Neural crest cell (in vitro differentiated cells): ENCODE data around the gene C1QTNF7. TPM values are rescaled to one million over a fixed set of nuclear protein-coding genes. Genes with fewer than 3 reads are reported as not detected.

ENCODE experiments used
- DNase-seq: peaks from one replicate; pipeline ENCODE4 v3.0.0; 2021; ENCODE audit warnings: low read depth, mixed read lengths, low spot score
- H3K27ac Mint-ChIP-seq: one replicate; pipeline ENCODE4 v1.8.0; 2021; ENCODE audit warnings: mild to moderate bottlenecking, mixed read lengths; ENCODE audit not compliant: unreplicated experiment
- H3K27me3 Mint-ChIP-seq: 2 replicates; pipeline ENCODE4 v1.8.0; 2021; ENCODE audit warnings: low read depth, mild to moderate bottlenecking, mixed read lengths
- H3K36me3 Mint-ChIP-seq: 2 replicates; pipeline ENCODE4 v1.8.0; 2021; ENCODE audit warnings: low read depth, mild to moderate bottlenecking, mixed read lengths
- H3K4me1 Mint-ChIP-seq: 2 replicates; pipeline ENCODE4 v1.8.0; 2021; ENCODE audit warnings: mixed read lengths
- H3K4me3 Mint-ChIP-seq: one replicate; pipeline ENCODE4 v1.8.0; 2021; ENCODE audit warnings: mild to moderate bottlenecking, mixed read lengths
- H3K9me3 Mint-ChIP-seq: 2 replicates; pipeline ENCODE4 v1.8.0; 2021; ENCODE audit warnings: mixed read lengths
- CTCF ChIP-seq: fragments of 200-600 bp; sonication (generic); conservative IDR thresholded peaks from 2 replicates; pipeline ENCODE4 v1.5.0; 2021; ENCODE audit warnings: antibody characterized with exemption, mild to moderate bottlenecking
- total RNA-seq: library from RNA; stranded (reverse); gene quantifications from 2 replicates; pipeline ENCODE4 v1.2.1, GENCODE V29; 2021

The C1QTNF7 gene
- total RNA-seq, 1 donor from 2014 or later, result not detected

DNA sequence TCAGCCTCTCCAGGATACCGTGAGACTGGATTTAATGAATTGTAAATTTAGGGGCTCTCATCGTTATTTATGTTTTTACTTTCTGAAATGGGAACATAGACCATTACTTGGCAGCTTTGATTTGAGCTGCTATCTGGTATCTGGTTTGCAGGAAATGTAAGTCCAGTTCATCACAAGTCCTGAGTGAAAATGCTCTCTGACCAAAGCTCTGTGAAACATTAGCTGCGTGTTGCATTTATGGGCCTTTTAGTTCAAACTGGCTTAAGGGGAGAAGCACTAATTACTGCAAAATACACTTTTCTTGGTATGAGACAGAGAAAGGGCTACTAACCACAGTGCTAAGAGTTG lies 42.3 kb downstream of the C1QTNF7 start:
- Mint-ChIP-seq H3K4me1 (peaks cover 24% of the 10 kb centered on the region), H3K27me3 (no peaks in the 10 kb centered on the region), H3K36me3 (no peaks in the 10 kb centered on the region), H3K4me3 (peak overlapping the region; percentile 91), H3K9me3 (no peaks in the 10 kb centered on the region), H3K27ac (peak overlapping the region; percentile 94)
- no peak for DNase-seq
- no peak for TF ChIP-seq CTCF

DNA sequence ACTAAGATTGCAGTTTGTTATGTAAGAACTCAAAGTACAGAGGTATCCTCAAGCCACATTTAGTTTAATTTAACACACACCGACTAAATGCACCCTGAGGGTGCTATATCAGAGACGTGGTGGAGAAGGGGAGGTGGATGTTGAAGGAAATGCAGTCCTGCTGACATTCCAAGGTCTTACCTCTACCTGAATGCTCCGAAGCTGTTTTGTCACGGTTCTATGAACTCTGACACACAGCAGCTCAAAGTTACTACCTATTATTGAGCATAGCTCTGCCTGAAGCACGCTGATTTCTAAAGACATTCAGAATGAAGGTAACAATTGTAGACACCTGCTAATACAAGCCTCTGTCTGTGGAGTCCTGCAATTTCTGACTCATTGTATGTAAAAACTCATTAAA lies 48.6 kb downstream of the C1QTNF7 start:
- no peaks in the 10 kb centered on the region for H3K9me3 Mint-ChIP-seq
- DNase-seq, result no peak
- peaks cover 22% of the 10 kb centered on the region for H3K4me1 Mint-ChIP-seq
- no peak overlapping the region for H3K27ac Mint-ChIP-seq
- peaks cover 7% of the 10 kb centered on the region for H3K36me3 Mint-ChIP-seq
- no peak overlapping the region for H3K4me3 Mint-ChIP-seq
- TF ChIP-seq CTCF, result no peak
- no peaks in the 10 kb centered on the region for H3K27me3 Mint-ChIP-seq

GRCh38 chr4:15478724-15479088 lies 50.9 kb downstream of the C1QTNF7 start:
- peaks cover 20% of the 10 kb centered on the region for H3K36me3 Mint-ChIP-seq
- no peaks in the 10 kb centered on the region for H3K27me3 Mint-ChIP-seq
- no peaks in the 10 kb centered on the region for H3K9me3 Mint-ChIP-seq
- peak overlapping the region; percentile 94 for H3K27ac Mint-ChIP-seq
- no peak for DNase-seq
- TF ChIP-seq CTCF, result no peak
- H3K4me3 Mint-ChIP-seq, result peak overlapping the region; percentile 90
- H3K4me1 Mint-ChIP-seq, result peaks cover 22% of the 10 kb centered on the region

DNA sequence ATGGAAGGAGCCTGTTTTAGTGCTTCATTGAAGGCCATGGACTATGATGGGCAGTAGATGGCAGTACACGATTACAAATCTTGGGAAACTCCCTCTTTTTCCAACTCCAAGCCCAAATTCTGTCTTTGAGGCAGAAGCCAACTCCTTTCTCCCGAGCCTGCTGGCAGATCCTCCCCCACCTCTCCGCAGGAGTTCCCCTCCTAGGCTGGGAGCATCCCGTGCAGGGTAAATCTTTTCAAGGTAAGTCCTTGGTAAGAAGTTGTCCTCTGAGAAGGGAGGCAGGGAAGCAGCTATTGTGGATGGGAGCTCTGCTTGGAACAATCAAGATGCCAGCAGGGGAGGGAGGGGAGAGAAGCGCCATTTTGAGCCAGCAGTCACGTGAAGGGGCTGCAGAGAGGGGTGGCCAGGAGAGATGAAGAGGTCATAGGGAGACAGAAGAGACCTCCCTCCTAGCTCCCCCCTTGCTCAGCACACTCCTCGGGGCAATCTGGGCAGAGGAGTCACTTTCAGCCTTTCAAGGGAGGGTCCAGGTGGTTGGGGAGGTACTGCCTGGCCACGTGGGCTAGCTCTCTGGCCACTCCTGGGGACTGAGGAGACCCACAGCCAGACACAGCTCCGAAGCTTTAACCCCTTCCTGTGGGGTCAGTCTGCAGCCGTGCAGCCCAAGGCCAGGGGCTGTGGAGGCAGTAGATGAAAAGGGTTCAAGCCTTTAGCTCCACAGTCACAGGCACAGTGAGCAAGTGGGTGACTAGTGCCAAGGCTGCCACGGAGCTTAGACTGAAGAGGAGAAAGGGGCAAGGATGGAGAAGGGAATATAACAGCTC lies 51.5 kb downstream of the C1QTNF7 start:
- peak; percentile 55 for DNase-seq
- no peaks in the 10 kb centered on the region for H3K9me3 Mint-ChIP-seq
- peak; percentile 77 for TF ChIP-seq CTCF
- H3K36me3 Mint-ChIP-seq, result peaks cover 26% of the 10 kb centered on the region
- peaks cover 22% of the 10 kb centered on the region for H3K4me1 Mint-ChIP-seq
- H3K4me3 Mint-ChIP-seq, result peak overlapping the region; percentile 90
- peak overlapping the region; percentile 94 for H3K27ac Mint-ChIP-seq
- no peaks in the 10 kb centered on the region for H3K27me3 Mint-ChIP-seq

- H3K27ac Mint-ChIP-seq, result no peak overlapping the region
- peaks cover 32% of the 10 kb centered on the region for H3K36me3 Mint-ChIP-seq
- no peak for TF ChIP-seq CTCF
- H3K4me3 Mint-ChIP-seq, result peak overlapping the region; percentile 90
- no peaks in the 10 kb centered on the region for H3K9me3 Mint-ChIP-seq
- DNase-seq, result no peak
- no peaks in the 10 kb centered on the region for H3K27me3 Mint-ChIP-seq
- H3K4me1 Mint-ChIP-seq, result peaks cover 22% of the 10 kb centered on the region
Observed at GRCh38 chr4:15479913-15480185, 52.0 kb downstream of the C1QTNF7 start.
